Loucy (cell line): ENCODE measurements around the gene SND1.

Experiments used
- H2AFZ ChIP-seq: fragments of 200-600 bp; sonication (generic); 2 replicates; pipeline ENCODE4 v1.6.0; 2016; ENCODE audit warnings: antibody characterized with exemption, mild to moderate bottlenecking, low read length, moderate library complexity
- H3F3A ChIP-seq: fragments of 200-600 bp; 2 replicates; pipeline ENCODE4 v1.6.0; 2016; ENCODE audit warnings: antibody characterized with exemption, low read depth, mild to moderate bottlenecking
- H3K27me3 ChIP-seq: fragments of 200-600 bp; sonication (generic); 2 replicates; pipeline ENCODE4 v1.6.1; 2014; ENCODE audit warnings: low read length, mild to moderate bottlenecking; ENCODE audit not compliant: insufficient read depth, poor library complexity, severe bottlenecking
- H3K36me3 ChIP-seq: fragments of 200-600 bp; sonication (generic); 2 replicates; pipeline ENCODE4 v1.6.1; 2016; ENCODE audit warnings: low read length; ENCODE audit not compliant: insufficient read depth
- H3K4me1 ChIP-seq: fragments of 200-600 bp; sonication (generic); 2 replicates; pipeline ENCODE4 v1.5.1; 2014; ENCODE audit warnings: low read length, mild to moderate bottlenecking; ENCODE audit not compliant: insufficient read depth, poor library complexity, severe bottlenecking
- H3K4me2 ChIP-seq: fragments of 200-600 bp; sonication (generic); 2 replicates; pipeline ENCODE4 v1.6.0; 2014; ENCODE audit warnings: antibody characterized with exemption, low read length, low read depth, mild to moderate bottlenecking; ENCODE audit not compliant: poor library complexity, severe bottlenecking
- H3K4me3 ChIP-seq: fragments of 200-600 bp; sonication (generic); 2 replicates; pipeline ENCODE4 v1.5.1; 2014; ENCODE audit warnings: low read length, mild to moderate bottlenecking, mixed read lengths; ENCODE audit not compliant: poor library complexity, severe bottlenecking
- H3K79me2 ChIP-seq: fragments of 200-600 bp; sonication (generic); 2 replicates; pipeline ENCODE4 v1.6.1; 2014; ENCODE audit warnings: low read length; ENCODE audit not compliant: insufficient read depth
- H3K9ac ChIP-seq: fragments of 200-600 bp; sonication (generic); 2 replicates; pipeline ENCODE4 v1.6.0; 2014; ENCODE audit warnings: mild to moderate bottlenecking, low read depth, low read length, moderate library complexity; ENCODE audit not compliant: poor library complexity, severe bottlenecking
- H3K9me2 ChIP-seq: fragments of 200-600 bp; sonication (generic); replicated peaks from 2 replicates; pipeline ENCODE4 v1.6.1; 2016; ENCODE audit warnings: low read depth, low read length, mixed read lengths
- H3K9me3 ChIP-seq: fragments of 200-600 bp; sonication (generic); 2 replicates; pipeline ENCODE4 v1.6.1; 2014; ENCODE audit warnings: mild to moderate bottlenecking, antibody characterized with exemption, low read length, low read depth; ENCODE audit not compliant: insufficient read depth
- H4K20me1 ChIP-seq: fragments of 200-600 bp; sonication (generic); 2 replicates; pipeline ENCODE4 v1.6.0; 2014; ENCODE audit warnings: antibody characterized with exemption, low read length, mild to moderate bottlenecking; ENCODE audit not compliant: insufficient read depth, poor library complexity, severe bottlenecking
- CTCF ChIP-seq: fragments of 200-600 bp; sonication (generic); conservative IDR thresholded peaks from 2 replicates; pipeline ENCODE4 v1.5.1; 2014; ENCODE audit warnings: mild to moderate bottlenecking, antibody characterized with exemption, low read length
- EZH2phosphoT487 ChIP-seq: fragments of 200-600 bp; IDR thresholded peaks from 2 replicates; pipeline ENCODE4 v1.6.1; 2018; ENCODE audit warnings: antibody characterized with exemption, mild to moderate bottlenecking, moderate library complexity, borderline replicate concordance

Gene SND1

GRCh38 chr7:127948930-127949329 is 296.9 kb downstream of the SND1 start:
- Histone ChIP-seq H3K9ac (no peak overlapping the region), H3K27me3 (no peaks in the 10 kb centered on the region), H3K9me2 (no peaks in the 10 kb centered on the region), H3K4me2 (no peak overlapping the region), H4K20me1 (no peaks in the 10 kb centered on the region), H3K4me1 (peaks cover 17% of the 10 kb centered on the region), H3K4me3 (no peak overlapping the region), H2AFZ (no peak overlapping the region), H3K79me2 (no peaks in the 10 kb centered on the region), H3K36me3 (peaks cover 13% of the 10 kb centered on the region; the same call in 1 of the 2 replicates), H3F3A (no peaks in the 10 kb centered on the region), H3K9me3 (no peaks in the 10 kb centered on the region)
- TF ChIP-seq EZH2phosphoT487 = no peak
- TF ChIP-seq CTCF = no peak

- no peaks in the 10 kb centered on the region for H3K79me2 ChIP-seq
- no peaks in the 10 kb centered on the region for H4K20me1 ChIP-seq
- no peaks in the 10 kb centered on the region for H3K9me2 ChIP-seq
- no peaks in the 10 kb centered on the region for H3F3A ChIP-seq
- no peak overlapping the region for H3K4me3 ChIP-seq
- H3K4me1 ChIP-seq = peaks cover 17% of the 10 kb centered on the region
- no peaks in the 10 kb centered on the region for H3K9me3 ChIP-seq
- no peak overlapping the region for H3K4me2 ChIP-seq
- H2AFZ ChIP-seq = no peak overlapping the region
- H3K27me3 ChIP-seq = no peaks in the 10 kb centered on the region
- TF ChIP-seq EZH2phosphoT487 (no peak), CTCF (no peak)
- peaks cover 10% of the 10 kb centered on the region; the same call in 1 of the 2 replicates for H3K36me3 ChIP-seq
- no peak overlapping the region for H3K9ac ChIP-seq
These were observed 297.8 kb downstream of the SND1 start for GRCh38 chr7:127949769-127950222.

- H3K4me3 ChIP-seq = no peak overlapping the region
- H3K27me3 ChIP-seq = no peaks in the 10 kb centered on the region
- TF ChIP-seq EZH2phosphoT487 = no peak
- no peak overlapping the region for H2AFZ ChIP-seq
- H3K4me2 ChIP-seq = no peak overlapping the region
- no peak overlapping the region for H3K9ac ChIP-seq
- no peaks in the 10 kb centered on the region for H3F3A ChIP-seq
- no peaks in the 10 kb centered on the region for H3K9me2 ChIP-seq
- no peaks in the 10 kb centered on the region for H3K9me3 ChIP-seq
- H3K36me3 ChIP-seq = peaks cover 10% of the 10 kb centered on the region; the same call in 1 of the 2 replicates
- H3K79me2 ChIP-seq = no peaks in the 10 kb centered on the region
- H3K4me1 ChIP-seq = peaks cover 17% of the 10 kb centered on the region
- no peaks in the 10 kb centered on the region for H4K20me1 ChIP-seq
These were observed 298.4 kb downstream of the SND1 start for GRCh38 chr7:127950233-127950935.
